DMS153 treated with DMSO at 0.1 percent for 48 hours (cell line): ENCODE results near the gene BRD4.

Experiments
- DNase-seq: peaks from one replicate; lab custom pipeline; 2025; ENCODE audit not compliant: unreplicated experiment; lab: John Stamatoyannopoulos, UW

BRD4 gene

DNA sequence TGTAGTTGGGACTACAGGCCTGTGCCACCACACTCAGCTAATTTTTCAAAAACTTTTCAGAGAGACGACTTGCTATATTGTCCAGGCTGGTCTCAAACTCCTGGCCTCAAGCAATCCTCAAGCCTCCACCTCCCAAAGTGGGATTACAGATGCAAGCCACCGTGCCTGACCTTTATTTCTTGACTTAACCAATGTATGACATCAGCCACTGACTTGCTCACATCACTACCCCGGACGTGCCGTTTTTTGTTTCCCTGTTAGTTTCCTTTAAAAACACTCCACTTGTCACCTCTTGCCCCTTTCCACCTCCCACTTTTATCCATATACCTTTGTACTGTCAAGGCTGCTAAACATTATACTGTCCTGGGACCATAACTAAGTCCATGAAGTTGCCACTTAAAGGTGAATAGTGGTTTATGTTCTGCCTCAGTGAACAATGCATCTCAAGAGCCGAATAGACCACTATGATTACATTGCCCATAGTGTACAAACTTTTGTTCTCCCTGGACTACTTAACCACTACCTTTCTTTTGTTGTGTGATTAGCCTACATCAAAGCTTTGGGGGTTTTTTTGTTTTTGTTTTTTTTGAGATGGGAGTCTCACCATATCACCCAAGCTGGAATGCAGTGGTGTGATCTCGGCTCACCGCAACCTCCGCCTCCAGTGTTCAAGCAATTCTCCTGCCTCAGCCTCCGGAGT, 97.8 kb downstream of the BRD4 start:
- no peak for DNase-seq

GRCh38 chr19:15231271-15231670, 101.1 kb downstream of the BRD4 start:
- DNase-seq, result no peak

GRCh38 chr19:15227261-15227660, 105.1 kb downstream of the BRD4 start:
- DNase-seq, result no peak

DNA sequence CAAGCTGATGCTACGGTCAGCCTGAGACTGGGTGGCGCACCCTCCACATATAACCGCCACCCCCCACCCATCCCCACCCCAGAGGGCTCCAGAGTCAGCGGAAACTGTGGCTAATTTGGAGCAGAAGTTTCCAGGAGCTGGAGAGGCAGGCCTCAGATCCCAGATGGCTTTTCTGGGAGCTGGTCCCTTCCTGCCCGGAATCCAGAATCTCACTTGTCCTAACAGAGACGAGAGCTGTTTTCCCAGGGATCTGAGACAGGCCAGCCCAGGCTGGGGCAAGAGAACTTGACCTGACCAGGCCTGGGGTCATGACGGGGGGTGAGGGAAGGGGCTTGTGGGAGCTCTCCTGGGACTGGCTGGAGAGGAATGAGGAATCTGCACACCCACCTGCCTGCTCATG, 106.6 kb downstream of the BRD4 start:
- DNase-seq, result no peak

DNA sequence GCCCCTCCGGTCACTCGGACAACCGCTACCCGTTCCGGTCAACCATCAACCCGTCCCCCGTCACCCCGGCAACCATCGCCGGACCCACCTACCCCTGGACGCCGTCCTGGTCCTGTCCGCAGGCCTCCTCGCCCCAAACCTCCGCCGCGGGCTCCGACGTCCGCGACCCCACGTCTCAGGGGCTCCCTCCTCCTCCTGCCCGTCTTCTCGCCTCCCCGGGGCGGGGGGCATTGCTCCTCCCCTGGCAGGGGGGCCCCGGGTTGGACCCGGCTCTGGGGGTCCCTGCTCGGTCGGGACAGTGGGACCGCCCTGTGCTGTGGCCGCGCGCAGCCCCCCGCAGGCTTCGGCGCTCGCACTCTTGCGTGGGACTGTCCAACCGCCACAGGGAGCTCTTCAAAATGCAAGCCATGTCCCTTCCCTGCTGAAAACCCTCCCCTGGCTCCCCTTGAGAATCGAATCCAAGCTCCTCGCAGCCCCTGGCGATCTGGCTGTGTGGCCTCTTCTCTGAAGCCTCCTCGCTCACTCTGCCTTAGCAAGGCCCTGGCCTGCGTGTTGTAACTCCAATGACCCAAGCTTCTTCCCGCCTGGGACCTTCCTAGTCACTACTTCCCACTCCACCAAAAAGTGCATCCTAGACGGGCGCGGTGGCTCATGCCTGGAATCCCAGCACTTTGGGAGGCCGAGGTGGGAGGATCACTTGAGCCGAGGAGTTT, 108.5 kb downstream of the BRD4 start:
- no peak for DNase-seq

GRCh38 chr19:15222738-15223648, 109.3 kb downstream of the BRD4 start:
- peak; percentile 89 for DNase-seq

DNA sequence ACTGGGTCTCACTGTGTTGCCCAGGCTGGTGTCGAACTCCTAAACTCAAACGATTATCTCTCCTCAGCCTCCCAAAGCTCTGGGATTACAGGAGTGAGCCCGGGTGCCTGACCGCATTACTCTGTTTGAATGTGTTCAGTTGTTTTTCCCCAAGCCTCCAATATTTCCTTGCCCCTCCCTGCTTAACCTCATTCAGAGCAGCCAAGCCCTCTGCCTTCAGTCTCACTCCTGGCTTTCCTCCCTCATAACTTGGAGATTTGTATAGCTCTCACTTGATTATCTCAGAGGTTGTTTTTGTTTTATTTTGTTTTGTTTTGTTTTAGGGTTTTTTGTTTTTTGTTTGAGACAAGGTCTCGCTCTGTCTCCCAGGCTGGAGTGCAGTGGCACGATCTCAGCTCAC, 111.5 kb downstream of the BRD4 start:
- no peak for DNase-seq

GRCh38 chr19:15218501-15218900, 113.8 kb downstream of the BRD4 start:
- no peak for DNase-seq

DNA sequence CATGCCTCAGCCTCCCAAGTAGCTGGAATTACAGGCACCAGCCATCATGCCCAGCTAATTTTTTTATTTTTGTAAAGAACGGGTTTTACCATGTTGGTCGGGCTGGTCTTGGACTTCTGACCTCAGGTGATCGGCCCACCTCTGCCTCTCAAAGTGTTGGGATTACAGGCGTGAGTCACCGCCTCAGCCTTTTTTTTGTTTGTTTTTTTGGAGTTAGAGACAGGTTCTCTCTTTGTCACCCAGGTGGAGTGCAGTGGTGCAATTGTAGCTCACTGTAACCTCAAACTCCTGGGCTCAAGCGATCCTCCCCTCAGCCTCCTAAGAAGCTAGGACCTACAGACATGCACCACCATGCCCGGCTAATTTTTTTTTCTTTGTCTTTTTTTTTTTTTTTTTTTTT, 116.0 kb downstream of the BRD4 start:
- DNase-seq, result no peak

DNA sequence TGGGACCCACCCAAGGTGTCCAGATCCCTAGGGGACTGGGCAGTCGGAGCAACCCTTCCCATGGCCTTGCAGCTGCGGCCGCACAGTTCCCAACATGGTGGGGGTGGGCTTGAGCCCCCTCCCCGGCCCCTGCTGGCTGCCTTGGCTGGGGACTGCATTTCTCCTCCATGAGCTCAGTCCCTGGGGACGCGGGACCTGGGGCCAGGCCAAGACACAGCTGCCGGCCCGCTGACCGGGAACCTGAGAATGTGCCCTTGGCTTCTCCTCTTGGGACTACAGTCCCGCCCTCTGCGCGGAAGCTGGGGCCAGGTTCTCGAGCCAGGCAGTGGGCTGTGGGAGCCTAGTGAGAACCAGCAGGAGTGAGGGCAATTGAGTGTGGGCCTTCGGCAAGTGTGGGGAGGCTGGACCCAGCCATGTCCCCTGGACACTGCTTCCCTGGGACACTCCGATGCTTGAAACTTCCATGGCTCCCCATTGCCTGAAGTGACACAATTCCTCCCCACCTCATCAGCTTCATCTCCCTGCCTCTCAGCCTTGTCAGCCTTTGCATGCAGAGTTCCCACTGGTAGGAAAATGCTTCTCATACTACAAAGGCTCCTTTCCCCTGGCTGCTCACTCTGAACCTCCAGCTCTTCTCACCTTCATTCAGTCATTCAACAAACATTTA, 118.5 kb downstream of the BRD4 start:
- no peak for DNase-seq

DNA sequence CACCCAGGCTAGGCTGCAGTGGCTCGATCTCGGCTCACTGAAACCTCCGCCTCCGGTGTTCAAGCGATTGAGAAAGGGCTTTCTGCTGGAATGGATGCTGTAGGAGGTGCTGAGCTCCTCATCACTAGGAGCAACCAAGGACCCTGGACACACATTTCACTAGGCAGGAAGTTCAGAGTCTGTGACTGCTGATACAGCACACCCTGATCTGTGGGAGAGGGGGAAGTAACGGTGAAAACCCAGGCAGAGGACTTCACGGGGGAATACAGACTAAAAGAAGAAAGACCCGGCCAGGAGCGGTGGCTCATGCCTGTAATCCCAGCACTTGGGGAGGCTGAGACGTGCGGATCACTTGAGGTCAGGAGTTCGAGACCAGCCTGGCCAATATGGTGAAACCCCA, 119.6 kb downstream of the BRD4 start:
- DNase-seq, result no peak

DNA sequence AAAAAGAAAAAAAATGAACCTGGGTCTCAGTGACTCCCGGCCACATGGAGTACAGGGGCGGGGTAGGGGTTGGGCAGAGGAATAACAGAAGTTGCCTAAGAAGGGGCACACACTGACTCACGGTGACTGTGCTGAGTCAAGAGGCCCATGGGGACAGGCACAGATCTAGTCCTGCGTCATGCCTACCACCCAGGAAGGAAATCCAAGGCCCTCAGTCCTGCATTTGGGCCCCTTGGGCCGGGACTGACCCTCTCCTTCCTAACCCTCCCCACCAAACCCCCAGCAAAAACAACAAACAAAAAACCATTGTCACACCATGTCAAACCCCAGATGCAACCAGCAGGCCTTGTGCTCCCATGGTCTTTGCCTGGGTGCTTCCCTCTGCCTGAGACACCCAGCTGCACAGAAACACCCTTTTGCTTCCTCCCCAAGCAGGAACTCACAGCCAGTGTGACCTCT, 122.0 kb downstream of the BRD4 start:
- DNase-seq, result no peak

GRCh38 chr19:15201374-15202023, 130.8 kb downstream of the BRD4 start:
- no peak for DNase-seq

GRCh38 chr19:15200553-15201364, 131.6 kb downstream of the BRD4 start, which contains the start of gene NOTCH3:
Gene NOTCH3 (minus strand): TSS chr19:15200995. CDS start chr19:15200905, 90 bp downstream.
- DNase-seq, result no peak

- DNase-seq, result no peak
These were observed 132.4 kb downstream of the BRD4 start for GRCh38 chr19:15199661-15200552.

GRCh38 chr19:15198951-15199660, 133.2 kb downstream of the BRD4 start:
- no peak for DNase-seq

DNA sequence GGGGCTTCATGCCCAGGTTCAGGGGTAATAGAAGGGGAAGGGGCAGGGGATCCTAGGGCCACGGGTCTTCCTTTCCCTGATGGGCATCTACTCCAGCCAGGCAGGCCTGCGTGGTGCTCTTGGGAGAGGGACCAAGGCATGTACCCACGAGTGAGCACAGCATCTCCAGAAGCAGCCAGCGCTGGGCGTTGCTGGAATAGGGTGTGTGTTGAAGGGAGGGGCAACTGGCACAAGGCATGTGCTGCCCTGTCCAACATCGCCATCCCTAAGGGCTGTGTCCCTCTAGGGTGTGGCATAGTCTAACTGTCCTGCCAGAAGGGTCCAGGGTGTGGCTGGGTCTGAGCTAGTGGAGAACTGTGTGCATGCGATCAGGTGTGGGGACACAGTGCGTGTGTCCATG, 134.4 kb downstream of the BRD4 start:
- DNase-seq, result no peak
